Brain microvascular endothelial cell (primary cell): ENCODE measurements around the gene NUMBL.
"Not testable (repeated sequence)": the region's sequence is repeated elsewhere in the genome, so short reads cannot be mapped to it uniquely, and the experiment has no call there.

Experiments
- DNase-seq: peaks from one replicate; pipeline ENCODE4 v3.0.0-alpha.2; 2020
- H3K27ac ChIP-seq: fragments of 250-450 bp; sonication (Bioruptor Pico); 2 replicates; pipeline ENCODE4 v1.5.1; 2020; ENCODE audit warnings: mild to moderate bottlenecking, moderate library complexity
- H3K27me3 ChIP-seq: fragments of 250-450 bp; sonication (Bioruptor Pico); replicated peaks from 2 replicates; pipeline ENCODE4 v1.5.1; 2020; ENCODE audit warnings: mild to moderate bottlenecking
- H3K36me3 ChIP-seq: fragments of 250-450 bp; sonication (Bioruptor Pico); replicated peaks from 2 replicates; pipeline ENCODE4 v1.5.1; 2020; ENCODE audit warnings: mild to moderate bottlenecking
- H3K4me3 ChIP-seq: 2 replicates; pipeline ENCODE4 v1.5.1; 2011; ENCODE audit warnings: low read depth, mild to moderate bottlenecking, control low read depth, low read length, moderate library complexity
- CTCF ChIP-seq: IDR thresholded peaks from 2 replicates; pipeline ENCODE4 v1.5.1; 2011; ENCODE audit warnings: low read depth, mild to moderate bottlenecking, moderate library complexity, low read length, control low read depth, inconsistent platforms; ENCODE audit errors: missing control alignments
- in situ Hi-C: cut with HindIII; loops from 2 replicates; pipeline ENCODE4 v1.10.0; 2017; ENCODE audit warnings: low sequenced_read_pairs, low pct_ligation_motif_present

The NUMBL gene

GRCh38 chr19:40661616-40662015 lies 28.8 kb downstream of the NUMBL start:
- in situ Hi-C loops, result no loop called here

GRCh38 chr19:40659566-40659965 lies 30.9 kb downstream of the NUMBL start:
- no peak for DNase-seq
- no peak overlapping the region for H3K4me3 ChIP-seq
- H3K27me3 ChIP-seq, result no peaks in the 10 kb centered on the region
- H3K36me3 ChIP-seq, result no peaks in the 10 kb centered on the region
- H3K27ac ChIP-seq, result no peak overlapping the region
- in situ Hi-C loops, result no loop called here
- no peak for TF ChIP-seq CTCF

More at GRCh38 chr19:40661616-40662015, 28.8 kb downstream of the NUMBL start:
- no peak overlapping the region for H3K4me3 ChIP-seq
- TF ChIP-seq CTCF, result no peak
- DNase-seq, result no peak
- H3K36me3 ChIP-seq, result peaks cover under 1% of the 10 kb centered on the region
- H3K27ac ChIP-seq, result no peak overlapping the region
- H3K27me3 ChIP-seq, result no peaks in the 10 kb centered on the region

GRCh38 chr19:40659116-40659515 lies 31.3 kb downstream of the NUMBL start:
- in situ Hi-C loops, result no loop called here
- no peak for TF ChIP-seq CTCF
- no peaks in the 10 kb centered on the region for H3K27me3 ChIP-seq
- H3K27ac ChIP-seq, result no peak overlapping the region
- no peak for DNase-seq
- no peak overlapping the region for H3K4me3 ChIP-seq
- H3K36me3 ChIP-seq, result no peaks in the 10 kb centered on the region

GRCh38 chr19:40658031-40658430 lies 32.4 kb downstream of the NUMBL start:
- DNase-seq, result no peak
- TF ChIP-seq CTCF, result no peak
- no peak overlapping the region for H3K27ac ChIP-seq
- in situ Hi-C loops, result no loop called here
- H3K27me3 ChIP-seq, result no peaks in the 10 kb centered on the region
- no peaks in the 10 kb centered on the region for H3K36me3 ChIP-seq
- H3K4me3 ChIP-seq, result no peak overlapping the region

GRCh38 chr19:40655684-40656083 lies 34.8 kb downstream of the NUMBL start:
- H3K27me3 ChIP-seq, H3K27ac ChIP-seq, in situ Hi-C loops, DNase-seq, H3K4me3 ChIP-seq, H3K36me3 ChIP-seq: not testable (repeated sequence)

- H3K27me3 ChIP-seq, DNase-seq, in situ Hi-C loops, H3K36me3 ChIP-seq, H3K4me3 ChIP-seq, H3K27ac ChIP-seq: not testable (repeated sequence)
Observed at GRCh38 chr19:40652303-40652702, 38.1 kb downstream of the NUMBL start.

GRCh38 chr19:40650749-40651305 lies 39.6 kb downstream of the NUMBL start:
- Histone ChIP-seq H3K27ac (no peak overlapping the region), H3K4me3 (no peak overlapping the region), H3K36me3 (no peaks in the 10 kb centered on the region), H3K27me3 (no peaks in the 10 kb centered on the region)
- no peak for TF ChIP-seq CTCF
- in situ Hi-C loops, result no loop called here
- no peak for DNase-seq

- H3K27ac ChIP-seq, H3K4me3 ChIP-seq, H3K36me3 ChIP-seq, DNase-seq, H3K27me3 ChIP-seq, in situ Hi-C loops: not testable (repeated sequence)
Observed at GRCh38 chr19:40649903-40650675, 40.4 kb downstream of the NUMBL start.
